Neural progenitor cell (in vitro differentiated cells): ENCODE data around the gene KMT2E.

Experiments
- CTCF ChIP-seq: fragments of 200-600 bp; sonication (generic); IDR thresholded peaks from 2 replicates; pipeline ENCODE4 v1.5.1; 2017; ENCODE audit warnings: antibody characterized with exemption, mild to moderate bottlenecking
- EZH2 ChIP-seq: fragments of 200-600 bp; sonication (generic); IDR thresholded peaks from 2 replicates; pipeline ENCODE4 v1.6.1; 2017; ENCODE audit warnings: antibody characterized with exemption, mild to moderate bottlenecking, moderate library complexity
- EZH2phosphoT487 ChIP-seq: fragments of 200-600 bp; sonication (generic); IDR thresholded peaks from 2 replicates; pipeline ENCODE4 v1.6.1; 2017; ENCODE audit warnings: antibody characterized with exemption

GRCh38 chr7:105010504-105011130 lies 3.4 kb upstream of the KMT2E start:
- TF ChIP-seq CTCF (no peak), EZH2phosphoT487 (no peak), EZH2 (no peak)
